GM21447 (cell line): ENCODE measurements around the gene MTFMT.
"Not testable (repeated sequence)": the region's sequence is repeated elsewhere in the genome, so short reads cannot be mapped to it uniquely, and the experiment has no call there.

Experiments used
- ATAC-seq: cut with Tn5 transposase; IDR thresholded peaks from one replicate; pipeline ENCODE4 v1.9.1; 2021; ENCODE audit not compliant: unreplicated experiment

The MTFMT gene

GRCh38 chr15:65040461-65040860, 11.0 kb upstream of the MTFMT start:
- ATAC-seq, result no peak

GRCh38 chr15:65038836-65039235, 9.4 kb upstream of the MTFMT start:
- ATAC-seq, result no peak

- ATAC-seq, result no peak
Observed at GRCh38 chr15:65038428-65038827, 9.0 kb upstream of the MTFMT start.

- no peak for ATAC-seq
Observed at GRCh38 chr15:65037309-65037708, 7.9 kb upstream of the MTFMT start.

GRCh38 chr15:65034719-65035118, 5.3 kb upstream of the MTFMT start:
- no peak for ATAC-seq

- ATAC-seq, result no peak
Observed at GRCh38 chr15:65033659-65034269, 4.3 kb upstream of the MTFMT start.

- ATAC-seq, result no peak
Observed at GRCh38 chr15:65032801-65033537, 3.5 kb upstream of the MTFMT start.

GRCh38 chr15:65029736-65030208, 333 bp upstream of the MTFMT start:
- no peak for ATAC-seq

GRCh38 chr15:65028338-65028737, 1.1 kb downstream of the MTFMT start:
- no peak for ATAC-seq

- no peak for ATAC-seq
Observed at GRCh38 chr15:65027593-65027992, 1.8 kb downstream of the MTFMT start.

- no peak for ATAC-seq
Observed at GRCh38 chr15:65026756-65027155, 2.7 kb downstream of the MTFMT start.

GRCh38 chr15:65021488-65021887, 8.0 kb downstream of the MTFMT start:
- ATAC-seq, result no peak

- no peak for ATAC-seq
Observed at GRCh38 chr15:65020419-65020818, 9.0 kb downstream of the MTFMT start.

- ATAC-seq, result not testable (repeated sequence)
Observed at GRCh38 chr15:65011198-65011597, 18.2 kb downstream of the MTFMT start.

- no peak for ATAC-seq
Observed at GRCh38 chr15:65008983-65009382, 20.5 kb downstream of the MTFMT start.

- ATAC-seq, result no peak
Observed at GRCh38 chr15:65006876-65007275, 22.6 kb downstream of the MTFMT start.

- no peak for ATAC-seq
Observed at GRCh38 chr15:65004993-65005392, 24.4 kb downstream of the MTFMT start.

- ATAC-seq, result no peak
Observed at GRCh38 chr15:64997745-64998375, 31.6 kb downstream of the MTFMT start.

- no peak for ATAC-seq
Observed at GRCh38 chr15:64997066-64997465, 32.4 kb downstream of the MTFMT start.

- ATAC-seq, result no peak
Observed at GRCh38 chr15:64993290-64993689, 36.1 kb downstream of the MTFMT start.

GRCh38 chr15:64991536-64992135, 37.8 kb downstream of the MTFMT start:
- no peak for ATAC-seq

GRCh38 chr15:64990168-64990470, 39.3 kb downstream of the MTFMT start:
- no peak for ATAC-seq
